Activated CD4-positive, alpha-beta T cell treated with anti-CD3 and anti-CD28 coated beads, Interleukin-2, amount 50 U/mL, for 24 hours (primary cell): ENCODE results near the gene FOXF1.

Experiments used
- DNase-seq, 2 donors: peaks; one replicate each; pipeline ENCODE4 v3.0.0-alpha.2; 2020; ENCODE audit warnings: low read depth in 1 of 2, low spot score in 1 of 2

Gene FOXF1

DNA sequence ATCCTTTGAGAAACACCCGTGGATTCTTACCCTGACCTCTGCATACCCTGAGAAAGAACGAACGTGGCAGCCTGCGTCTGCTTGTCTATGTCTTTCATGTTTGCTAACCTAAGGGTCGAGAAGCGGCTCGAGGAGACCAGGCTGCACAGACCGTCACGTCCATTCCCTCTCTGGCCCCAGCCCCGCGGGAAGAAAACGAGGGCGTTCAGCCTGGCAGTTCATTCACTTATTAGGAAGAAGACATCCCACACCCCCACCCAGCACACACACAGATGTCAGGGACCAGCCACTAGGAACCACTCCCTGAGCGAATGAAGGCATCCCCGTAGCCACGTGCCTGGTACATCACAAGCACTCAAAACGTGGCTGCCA, 45.4 kb downstream of the FOXF1 start:
- DNase-seq = no peak

DNA sequence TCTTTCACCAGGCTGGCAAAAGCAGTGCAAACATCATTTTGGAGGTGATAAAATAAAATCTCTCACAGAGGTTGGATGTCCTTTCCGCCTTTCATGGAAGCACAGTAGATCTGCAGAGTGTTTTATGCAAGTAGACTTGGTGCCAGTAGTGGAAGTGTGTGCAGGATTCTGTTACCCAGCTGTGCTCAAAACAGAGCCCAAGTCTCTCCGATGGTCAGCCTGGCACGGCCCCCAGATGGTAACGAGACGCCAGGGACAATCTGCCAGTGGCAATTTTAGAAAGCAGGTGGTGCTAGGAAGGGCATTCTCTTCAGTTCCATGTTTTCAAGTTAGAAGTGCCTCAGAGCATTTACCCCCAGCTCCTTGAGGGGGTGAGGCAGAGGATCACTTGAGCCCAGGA, 46.2 kb downstream of the FOXF1 start:
- no peak for DNase-seq

DNA sequence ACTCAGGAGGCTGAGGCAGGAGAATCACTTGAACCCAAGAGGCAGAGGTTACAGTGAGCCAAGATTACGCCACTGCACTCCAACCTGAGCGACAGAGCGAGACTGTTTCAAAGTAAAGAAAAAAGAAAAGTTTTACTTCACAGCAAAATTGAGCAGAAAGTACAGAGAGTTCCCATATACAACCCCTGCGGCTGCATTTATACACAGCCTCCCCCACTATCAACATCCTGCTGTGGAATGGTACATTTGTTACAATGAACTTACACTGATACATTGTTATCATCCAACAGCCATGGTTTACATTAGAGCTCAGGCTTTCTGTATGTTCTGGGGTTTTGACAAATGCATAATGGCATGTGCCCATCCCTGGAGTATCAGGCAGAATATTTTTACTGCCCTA, 47.3 kb downstream of the FOXF1 start:
- DNase-seq = no peak

GRCh38 chr16:86558355-86559193, 48.2 kb downstream of the FOXF1 start:
- DNase-seq = no peak

- DNase-seq = no peak
Observed at GRCh38 chr16:86559802-86560305, 49.5 kb downstream of the FOXF1 start.

DNA sequence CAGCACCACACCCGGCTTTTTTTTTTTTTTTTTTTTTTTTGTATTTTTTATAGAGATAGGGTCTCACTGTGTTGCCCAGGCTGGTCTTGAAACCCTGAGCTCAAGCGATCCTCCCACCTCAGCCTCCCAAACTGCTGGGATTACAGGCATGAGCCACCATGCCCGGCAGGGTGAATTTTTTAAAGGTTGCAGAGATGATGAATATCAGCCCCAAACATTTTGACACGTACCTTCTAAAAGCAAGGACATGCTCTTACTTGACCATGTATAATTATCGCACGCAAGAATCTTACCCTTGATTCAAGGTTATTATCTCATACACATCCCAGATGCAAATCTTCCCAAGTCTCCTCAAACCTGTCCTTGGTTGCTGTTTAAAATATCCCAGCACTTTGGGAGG, 52.0 kb downstream of the FOXF1 start:
- DNase-seq = no peak

DNA sequence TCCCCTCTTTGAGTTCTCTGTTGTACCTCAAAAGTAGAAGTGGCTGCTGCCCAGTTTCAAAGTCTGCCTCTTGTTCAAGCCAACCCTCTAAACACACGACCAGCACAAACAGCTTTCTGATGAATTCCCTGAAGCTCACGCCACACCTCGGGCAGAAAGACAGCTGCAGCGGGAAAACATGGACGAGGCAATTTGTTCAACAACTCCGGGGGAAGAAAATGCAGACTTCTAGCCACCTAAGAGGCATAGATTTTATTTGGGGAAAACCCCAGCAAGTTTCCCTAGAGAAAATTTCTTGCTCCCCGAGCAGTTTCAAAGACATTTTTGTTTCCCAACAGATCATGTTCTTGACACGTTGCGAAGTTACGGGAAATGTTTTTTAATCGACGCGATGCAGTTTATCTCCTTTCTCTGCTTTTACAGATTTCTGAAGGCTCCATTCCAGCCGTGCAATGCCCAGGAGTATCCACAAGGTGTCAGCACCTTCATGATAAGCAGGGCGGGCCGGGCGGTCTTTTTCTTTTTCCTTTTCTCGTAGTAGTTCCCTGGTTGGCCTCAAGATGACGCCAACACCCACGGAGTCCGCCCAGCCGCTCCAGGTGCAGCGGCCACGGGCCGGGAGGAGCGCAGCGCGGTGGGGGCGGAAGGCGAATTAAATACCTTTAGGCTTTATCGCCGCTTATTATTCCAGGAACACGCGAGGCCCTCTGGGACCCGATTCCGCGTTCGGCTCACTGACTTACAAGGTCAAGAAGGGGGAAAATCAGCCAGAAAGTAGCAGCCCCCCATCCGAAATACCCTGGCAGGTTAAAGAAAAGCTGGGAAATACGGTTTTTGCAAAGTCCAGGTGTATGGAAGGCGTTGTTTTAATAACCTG, 53.4 kb downstream of the FOXF1 start:
- DNase-seq = peak; percentile 71 to 84
